Fibroblast of villous mesenchyme (primary cell): ENCODE results near the gene SLC43A1. TPM values are rescaled to one million over a fixed set of nuclear protein-coding genes. Genes with fewer than 3 reads are reported as not detected.

ENCODE experiments used
- DNase-seq: peaks from one replicate; pipeline ENCODE4 v3.0.0-alpha.2; 2010; ENCODE audit warnings: low read depth
- H3K4me3 ChIP-seq: 2 replicates; pipeline ENCODE4 v1.5.1; 2011; ENCODE audit warnings: low read depth, mild to moderate bottlenecking, low read length
- CTCF ChIP-seq: IDR thresholded peaks from 2 replicates; pipeline ENCODE4 v1.5.1; 2012; ENCODE audit warnings: low read depth, mild to moderate bottlenecking, low read length; ENCODE audit not compliant: insufficient read depth
- total RNA-seq: library from RNA; depleted of rRNA; stranded (reverse); fragments of >200 nt; gene quantifications from 2 replicates; pipeline ENCODE4 v1.2.3, GENCODE V29; 2012

The SLC43A1 gene
- total RNA-seq, 1 donor = 6.0 TPM

- no peak for DNase-seq
- TF ChIP-seq CTCF = no peak
- no peak overlapping the region for H3K4me3 ChIP-seq
Measured at GRCh38 chr11:57467508-57468157, 47.9 kb downstream of the SLC43A1 start.

- no peak for TF ChIP-seq CTCF
- no peak for DNase-seq
- H3K4me3 ChIP-seq = no peak overlapping the region
Measured at GRCh38 chr11:57466680-57467079, 48.8 kb downstream of the SLC43A1 start.

GRCh38 chr11:57464539-57465181 lies 50.8 kb downstream of the SLC43A1 start:
- no peak for TF ChIP-seq CTCF
- peak; percentile 28 for DNase-seq
- no peak overlapping the region for H3K4me3 ChIP-seq

- no peak for TF ChIP-seq CTCF
- H3K4me3 ChIP-seq = no peak overlapping the region
- DNase-seq = peak; percentile 17
Measured at GRCh38 chr11:57463671-57464538, 51.6 kb downstream of the SLC43A1 start.

GRCh38 chr11:57462597-57462996 lies 52.9 kb downstream of the SLC43A1 start:
- DNase-seq = no peak
- no peak overlapping the region for H3K4me3 ChIP-seq
- TF ChIP-seq CTCF = no peak

- DNase-seq = no peak
- H3K4me3 ChIP-seq = no peak overlapping the region
- no peak for TF ChIP-seq CTCF
Measured at GRCh38 chr11:57461841-57462489, 53.5 kb downstream of the SLC43A1 start.
